ENCODE data around the gene ZNF311.
"Not testable (repeated sequence)": the region's sequence is repeated elsewhere in the genome, so short reads cannot be mapped to it uniquely, and the experiment has no call there.

ZNF311 gene

DNA sequence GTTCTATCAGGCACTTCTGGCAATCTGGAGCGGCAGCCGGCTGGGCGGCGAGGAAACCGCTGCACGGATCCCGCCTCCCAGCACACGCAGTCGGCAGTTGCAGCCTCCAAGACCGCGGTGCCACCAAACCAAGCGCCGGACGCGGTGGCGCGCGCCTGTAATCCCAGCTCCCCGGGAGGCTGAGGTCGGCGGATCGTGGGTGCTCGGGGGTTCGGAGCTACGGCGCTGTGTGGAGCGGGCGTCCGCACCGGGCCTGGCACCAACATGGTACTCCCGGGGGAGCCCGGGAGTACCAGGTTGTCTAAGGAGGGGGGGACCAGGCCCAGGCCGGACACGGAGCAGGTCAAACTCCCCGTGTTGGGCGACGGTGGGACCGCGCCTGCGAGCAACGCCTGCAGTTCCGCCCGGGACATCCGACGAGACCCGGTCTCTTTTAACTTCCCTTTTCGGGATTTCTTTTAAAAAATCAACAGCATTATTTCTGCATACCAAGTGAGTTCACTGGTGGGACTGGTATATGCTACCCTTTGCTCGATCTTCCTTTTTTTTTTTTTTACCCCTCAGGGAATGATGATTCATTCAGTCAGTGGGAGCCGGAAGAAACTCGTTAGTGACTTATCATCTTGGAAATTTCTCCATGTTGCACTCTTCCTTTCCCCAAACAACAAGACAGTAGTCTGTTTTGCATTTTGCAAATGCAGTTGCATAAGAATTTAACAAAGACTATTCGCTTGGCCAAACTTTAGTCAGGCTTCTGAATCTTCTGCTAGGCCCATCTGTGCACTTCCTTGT is 27.6 kb downstream of the ZNF311 start:
- TF ChIP-seq CTCF (IDR thresholded peaks at IDR 0.05; ENCODE audit: extremely low read depth, missing control alignments): no peak
- DNase-seq (ENCODE audit: low spot score): no peak

GRCh38 chr6:28976677-28977076 is 28.4 kb downstream of the ZNF311 start:
- no peak for DNase-seq (ENCODE audit: low spot score)
- no peak for TF ChIP-seq CTCF (IDR thresholded peaks at IDR 0.05; ENCODE audit: extremely low read depth, missing control alignments)

- TF ChIP-seq CTCF (IDR thresholded peaks at IDR 0.05; ENCODE audit: extremely low read depth, missing control alignments): no peak
- no peak for DNase-seq (ENCODE audit: low spot score)
These were observed 30.6 kb downstream of the ZNF311 start for GRCh38 chr6:28974505-28974904.

GRCh38 chr6:28970056-28970455 is 35.1 kb downstream of the ZNF311 start:
- not testable (repeated sequence) for DNase-seq (ENCODE audit: low spot score)

GRCh38 chr6:28969129-28969528 is 36.0 kb downstream of the ZNF311 start:
- no peak for TF ChIP-seq CTCF (IDR thresholded peaks at IDR 0.05; ENCODE audit: extremely low read depth, missing control alignments)
- no peak for DNase-seq (ENCODE audit: low spot score)

DNA sequence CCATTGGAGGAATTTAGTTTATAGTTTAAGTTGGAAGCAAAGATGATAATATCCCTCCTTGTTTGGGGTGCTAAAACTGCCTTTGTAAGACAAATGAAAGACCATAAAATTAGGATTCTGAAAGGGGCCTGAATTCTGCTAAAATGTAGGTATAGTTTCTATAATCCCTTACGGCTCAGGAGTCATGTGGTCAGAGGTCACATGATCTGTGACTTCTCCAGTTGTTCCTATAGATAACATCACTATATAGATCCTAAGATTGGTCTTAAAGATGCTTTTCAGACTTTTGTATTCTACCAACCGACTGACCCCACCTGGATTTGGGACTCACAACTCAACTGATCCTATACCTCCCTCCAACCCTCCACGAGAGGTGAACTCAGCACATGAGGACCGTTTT is 36.6 kb downstream of the ZNF311 start:
- no peak for DNase-seq (ENCODE audit: low spot score)
- no peak for TF ChIP-seq CTCF (IDR thresholded peaks at IDR 0.05; ENCODE audit: extremely low read depth, missing control alignments)

- no peak for TF ChIP-seq CTCF (IDR thresholded peaks at IDR 0.05; ENCODE audit: extremely low read depth, missing control alignments)
- DNase-seq (ENCODE audit: low spot score): no peak
These were observed 39.4 kb downstream of the ZNF311 start for GRCh38 chr6:28965706-28966105.

Measured in GM20000 (cell line).